Embryonic facial prominence (tissue), 1 donor: ENCODE data around the gene CRYBG2.

Experiments
- DNase-seq: peaks from one replicate; pipeline ENCODE4 v3.0.0-alpha.2; 2016; ENCODE audit errors: extremely low spot score

CRYBG2 gene

DNA sequence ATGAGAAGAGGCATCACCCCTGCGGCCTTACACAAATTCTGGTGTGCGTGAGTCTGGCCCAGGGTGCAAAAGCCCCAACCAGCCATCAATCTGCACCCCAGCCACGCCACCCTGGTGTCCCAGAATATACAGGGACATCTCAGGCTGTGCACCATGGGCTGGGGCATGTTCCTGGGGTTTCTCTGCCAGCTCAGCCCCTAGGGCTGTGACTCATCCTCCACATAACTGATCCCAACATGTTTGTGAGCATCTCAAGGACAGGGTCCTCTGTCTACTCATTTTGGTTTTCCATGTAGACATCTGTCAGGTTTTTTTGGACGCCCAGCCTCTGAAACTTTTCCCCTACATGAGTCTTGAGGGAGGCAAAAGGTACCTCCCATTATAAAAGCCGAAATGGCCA is 18.1 kb upstream of the CRYBG2 start:
- DNase-seq = no peak

DNA sequence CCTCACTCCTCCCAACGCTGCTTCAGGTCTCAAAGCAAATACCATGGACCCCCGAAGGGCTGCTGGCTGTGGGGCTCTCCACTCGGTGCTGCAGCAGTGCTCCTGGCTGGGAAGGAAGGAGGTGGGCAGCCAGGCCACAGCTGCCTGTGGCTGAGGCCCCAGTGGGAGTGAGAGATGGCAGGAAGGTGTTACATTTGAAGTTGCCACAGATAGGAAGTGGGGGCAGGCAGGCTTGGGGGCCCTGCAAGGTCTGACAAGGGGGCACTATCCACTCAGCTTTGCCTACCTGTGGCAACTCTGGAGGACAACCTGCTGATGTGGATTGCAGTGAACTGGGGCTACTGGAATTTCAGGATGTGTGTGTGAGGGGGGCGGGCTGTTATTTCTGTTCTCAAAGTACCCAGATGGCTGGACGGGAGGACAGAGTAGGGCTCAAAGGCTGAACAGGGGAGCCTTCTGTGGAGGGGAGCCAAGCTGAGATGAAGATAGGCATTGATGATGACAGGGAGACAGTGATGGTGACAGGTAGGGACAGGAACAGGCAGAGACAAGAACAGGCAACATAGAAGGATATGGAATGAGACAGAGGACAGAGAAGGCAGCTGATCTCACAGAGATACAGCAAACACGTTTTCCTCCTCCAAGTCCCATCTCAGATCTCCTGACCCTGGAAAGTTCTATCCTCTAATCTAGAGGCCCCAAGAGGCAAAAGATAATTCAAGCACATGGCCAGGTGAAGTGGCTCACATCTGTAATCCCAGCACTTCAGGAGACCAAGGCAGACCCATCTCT is 16.9 kb upstream of the CRYBG2 start:
- DNase-seq = no peak

DNA sequence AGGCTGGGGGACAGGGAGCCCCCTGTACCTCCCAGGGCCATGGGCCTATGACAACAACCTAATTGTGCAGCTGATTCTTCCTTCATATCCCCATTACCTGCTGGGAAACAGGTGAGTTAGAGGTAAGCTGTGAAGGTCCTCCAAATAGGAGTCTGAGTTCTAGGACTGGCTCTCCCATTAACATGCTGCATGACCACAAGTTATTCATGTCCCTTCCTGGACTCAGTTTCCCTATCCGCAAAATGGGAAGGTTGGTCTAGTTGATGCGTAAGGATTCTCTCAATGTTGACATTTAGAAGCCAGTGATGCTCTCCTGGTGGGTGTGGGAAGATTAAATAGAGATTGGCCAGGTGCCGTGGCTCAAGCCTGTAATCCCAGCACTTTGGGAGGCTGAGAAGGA is 14.6 kb upstream of the CRYBG2 start:
- no peak for DNase-seq

DNA sequence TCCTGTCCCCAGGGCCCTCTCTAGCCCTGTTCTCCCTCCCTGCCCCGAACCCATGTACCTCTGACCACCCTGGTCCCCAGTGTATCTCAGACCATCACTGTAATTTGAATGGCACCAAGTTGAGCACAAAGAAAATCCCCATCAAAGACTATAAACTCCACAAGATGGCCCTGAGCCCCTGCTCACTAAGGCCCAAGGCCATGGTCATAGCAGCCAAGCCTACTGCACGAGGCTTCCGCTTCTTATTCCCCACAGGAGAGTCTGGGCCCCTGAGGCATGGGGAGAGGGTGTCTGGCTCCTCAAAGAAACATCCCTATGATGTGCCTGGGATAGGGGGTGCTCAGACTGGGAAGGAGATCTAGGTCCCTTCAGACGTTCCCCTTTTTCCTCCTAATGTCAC is 14.1 kb upstream of the CRYBG2 start:
- no peak for DNase-seq

DNA sequence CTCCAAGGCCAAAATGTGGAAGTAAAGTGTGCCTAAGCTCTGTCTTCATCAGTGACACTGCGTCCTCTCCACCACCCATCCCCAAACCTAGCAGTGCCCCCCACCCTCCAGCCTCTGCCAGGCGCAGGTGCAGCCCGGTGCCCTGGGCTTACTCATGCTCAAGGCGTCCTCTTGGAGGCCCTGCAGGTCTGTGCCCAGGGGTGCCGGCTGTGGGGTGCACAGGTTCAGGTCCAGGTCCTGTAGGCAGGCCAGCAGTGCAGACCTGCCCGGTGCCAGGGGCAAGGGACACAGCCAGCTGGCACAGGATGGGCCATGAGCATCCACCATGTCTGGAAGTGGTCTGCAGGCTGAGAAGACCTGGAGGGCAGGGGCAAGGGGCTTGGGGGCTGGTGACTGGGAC is 13.5 kb upstream of the CRYBG2 start:
- no peak for DNase-seq

DNA sequence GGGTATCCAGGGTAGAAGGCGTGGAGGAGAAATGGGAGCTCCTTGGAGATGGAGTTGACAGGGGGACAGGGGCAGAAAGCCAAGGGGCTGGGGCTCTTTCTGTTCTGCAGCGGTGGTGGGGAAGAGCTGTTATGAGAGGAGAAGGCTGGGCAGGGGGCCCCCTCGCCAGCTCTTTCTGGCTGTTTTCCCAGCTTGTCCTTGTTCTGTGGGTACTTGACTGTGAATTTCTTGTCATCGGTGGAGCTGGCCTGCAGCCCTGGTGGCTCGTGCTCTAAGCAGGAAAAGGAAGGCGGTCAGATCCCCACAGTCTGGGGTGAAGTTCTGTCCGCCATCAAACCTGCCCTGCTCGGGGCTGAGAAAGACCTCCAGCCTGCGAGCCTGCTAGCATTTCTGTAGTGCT is 11.0 kb upstream of the CRYBG2 start:
- no peak for DNase-seq

DNA sequence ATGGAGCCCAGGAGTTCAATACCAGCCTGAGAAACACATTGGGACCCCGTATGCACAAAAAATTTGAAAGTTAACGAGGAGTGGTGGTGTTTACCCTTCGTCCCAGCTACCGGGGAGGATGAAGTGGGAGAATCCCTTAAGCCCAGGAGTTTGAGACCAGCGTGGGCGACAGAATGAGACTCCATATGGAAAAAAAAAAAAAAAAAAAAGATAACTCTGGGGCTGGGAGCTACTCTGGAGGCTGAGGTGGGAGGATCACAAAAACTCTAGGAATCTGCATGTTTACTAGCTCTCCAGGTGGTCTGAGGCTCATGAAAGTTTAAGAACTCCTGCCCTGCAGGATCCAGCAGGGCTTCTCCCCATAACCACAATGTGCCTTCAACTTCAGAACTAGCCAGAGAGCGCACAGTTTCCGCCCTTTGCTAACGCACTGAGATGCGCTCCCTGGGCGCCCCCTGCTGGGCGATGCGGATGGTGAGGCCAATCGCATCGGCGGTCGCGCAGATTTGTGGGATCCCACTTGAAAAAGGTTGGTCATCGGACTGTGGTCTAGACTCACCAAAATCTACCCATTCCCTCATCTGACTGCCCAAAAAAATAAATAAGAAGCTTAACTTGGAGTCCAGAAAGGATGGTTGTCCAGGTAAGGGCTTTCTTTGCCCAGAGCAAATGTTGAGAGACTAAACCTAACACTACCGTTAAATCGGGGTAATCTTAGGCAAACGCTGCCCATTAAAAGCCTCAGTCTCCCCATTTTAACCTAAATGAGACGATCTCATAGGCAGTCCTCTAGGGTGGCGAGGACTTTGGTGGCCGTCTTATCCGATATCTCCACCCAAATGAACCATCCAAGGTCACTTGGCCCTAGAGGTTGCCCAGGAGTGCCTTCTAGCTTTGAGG is 9.9 kb upstream of the CRYBG2 start:
- DNase-seq = no peak

DNA sequence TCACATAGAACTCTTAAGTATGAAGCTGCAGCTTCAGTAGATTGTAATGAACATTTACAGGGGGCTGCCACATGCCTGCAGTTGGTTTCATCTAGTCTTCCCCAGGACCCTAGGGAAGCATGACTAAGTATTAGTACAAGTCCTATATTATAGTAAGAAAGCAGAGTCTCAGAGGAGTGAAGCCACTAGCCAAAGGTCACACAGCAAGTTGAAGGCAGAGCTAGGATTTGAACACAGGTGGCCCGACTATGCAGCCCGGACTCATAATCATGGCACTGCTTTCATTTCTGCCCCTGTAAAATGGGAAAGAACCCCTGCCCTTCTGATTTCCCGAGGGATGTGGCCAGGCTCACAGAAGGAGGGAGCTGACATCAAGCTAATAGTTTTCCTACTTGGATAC is 8.4 kb upstream of the CRYBG2 start:
- DNase-seq = no peak

DNA sequence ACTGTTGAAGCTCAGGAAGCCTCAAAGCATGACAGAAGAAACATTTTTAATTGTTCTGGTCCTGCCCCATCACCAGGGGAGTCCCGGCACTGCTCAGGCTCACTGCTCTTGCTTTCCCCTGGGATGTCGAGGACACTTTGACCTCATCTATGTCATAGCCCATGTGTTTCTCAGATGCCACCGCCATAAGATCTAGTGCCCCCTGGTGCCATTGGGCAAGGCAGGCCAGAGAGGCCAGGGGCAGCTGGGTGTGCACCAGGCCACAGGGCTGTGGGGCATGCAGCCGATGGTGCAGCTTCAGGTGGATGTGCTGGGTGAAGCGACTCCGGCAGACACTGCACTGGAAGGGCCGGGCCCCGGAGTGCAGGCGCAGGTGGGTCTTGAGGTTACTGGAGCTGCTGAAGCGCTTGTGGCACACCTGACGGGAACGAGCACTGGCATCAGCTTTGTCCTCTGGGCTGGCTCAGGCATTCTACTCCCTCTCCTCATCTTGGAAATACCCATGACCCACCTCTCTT is 7.7 kb upstream of the CRYBG2 start:
- no peak for DNase-seq

DNA sequence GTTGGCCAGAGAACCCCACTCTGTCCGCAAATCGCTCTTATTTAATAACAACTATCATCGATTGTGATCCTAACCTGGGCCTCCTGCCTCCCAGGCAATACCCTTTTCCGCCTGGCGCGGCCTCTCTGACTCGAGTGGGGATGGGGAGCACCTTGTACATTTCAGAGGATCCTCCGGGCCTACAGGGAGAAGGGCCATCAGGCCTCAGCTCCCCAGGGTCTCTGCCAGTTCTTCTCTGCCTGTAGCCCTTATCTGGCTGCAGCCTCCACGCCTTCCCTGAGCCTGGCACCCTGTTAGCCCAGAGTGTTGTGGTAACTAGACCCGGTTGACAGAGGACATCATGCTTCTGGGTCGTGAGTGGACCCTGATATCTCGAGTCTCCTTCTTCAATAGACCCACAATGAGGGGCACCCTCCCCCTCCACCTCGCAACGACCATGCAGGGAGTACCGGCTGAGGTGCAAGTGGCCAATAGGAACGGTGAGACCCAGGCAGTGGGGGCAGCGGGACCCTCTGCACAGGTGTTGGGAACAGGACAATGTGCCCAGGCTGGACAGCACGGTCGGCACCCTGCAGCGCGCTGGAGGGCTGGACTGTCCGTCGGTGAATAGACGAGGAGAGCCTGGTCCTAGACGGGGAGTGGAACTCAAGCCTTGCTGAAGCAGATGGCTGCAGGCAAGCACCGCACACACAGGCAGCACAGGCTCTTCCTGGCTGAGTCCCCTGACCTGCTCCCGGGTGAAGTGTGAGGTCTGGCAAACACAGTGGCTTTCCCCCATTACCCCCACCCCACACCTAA is 7.1 kb upstream of the CRYBG2 start:
- DNase-seq = no peak

DNA sequence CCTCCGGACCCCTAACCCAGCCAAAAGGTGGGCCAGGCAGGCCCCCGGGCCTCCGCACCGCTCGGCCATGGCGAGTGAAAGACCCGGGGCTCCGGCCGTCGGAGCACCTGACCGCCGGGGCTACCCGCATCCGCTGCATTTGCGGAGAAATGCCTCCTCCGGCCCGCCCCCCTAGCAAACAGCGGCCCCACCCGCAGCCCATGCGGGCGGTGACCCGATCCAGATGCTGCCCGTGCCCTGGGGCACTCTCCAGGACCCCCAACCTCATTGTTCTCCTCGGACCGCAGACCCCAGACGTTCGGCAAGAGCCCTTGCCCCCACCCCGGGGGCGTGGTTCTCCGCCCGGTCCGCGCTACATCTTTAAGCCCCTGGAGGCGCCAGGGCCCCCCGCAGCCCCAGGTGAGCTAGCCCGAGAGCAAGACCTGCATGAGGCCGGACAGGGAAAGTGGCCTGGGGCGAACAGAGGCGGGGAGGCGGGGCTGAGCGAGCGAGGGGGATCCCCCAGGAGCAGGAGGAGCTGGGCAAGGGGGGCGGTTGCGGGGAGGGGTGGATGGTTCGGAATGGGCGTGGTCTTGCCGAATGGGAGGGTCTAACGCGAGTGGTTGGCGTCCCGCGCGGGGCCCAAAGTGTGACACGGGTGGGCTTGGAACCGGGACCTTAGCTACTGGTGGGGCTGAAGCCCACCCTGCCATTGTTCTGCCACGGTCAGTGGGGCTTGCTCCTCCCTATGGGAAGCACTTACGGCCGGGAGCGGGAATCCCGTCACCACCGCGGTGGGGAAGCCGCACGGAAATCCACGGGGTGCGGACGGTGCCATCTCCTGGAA is 6.3 kb upstream of the CRYBG2 start:
- no peak for DNase-seq

DNA sequence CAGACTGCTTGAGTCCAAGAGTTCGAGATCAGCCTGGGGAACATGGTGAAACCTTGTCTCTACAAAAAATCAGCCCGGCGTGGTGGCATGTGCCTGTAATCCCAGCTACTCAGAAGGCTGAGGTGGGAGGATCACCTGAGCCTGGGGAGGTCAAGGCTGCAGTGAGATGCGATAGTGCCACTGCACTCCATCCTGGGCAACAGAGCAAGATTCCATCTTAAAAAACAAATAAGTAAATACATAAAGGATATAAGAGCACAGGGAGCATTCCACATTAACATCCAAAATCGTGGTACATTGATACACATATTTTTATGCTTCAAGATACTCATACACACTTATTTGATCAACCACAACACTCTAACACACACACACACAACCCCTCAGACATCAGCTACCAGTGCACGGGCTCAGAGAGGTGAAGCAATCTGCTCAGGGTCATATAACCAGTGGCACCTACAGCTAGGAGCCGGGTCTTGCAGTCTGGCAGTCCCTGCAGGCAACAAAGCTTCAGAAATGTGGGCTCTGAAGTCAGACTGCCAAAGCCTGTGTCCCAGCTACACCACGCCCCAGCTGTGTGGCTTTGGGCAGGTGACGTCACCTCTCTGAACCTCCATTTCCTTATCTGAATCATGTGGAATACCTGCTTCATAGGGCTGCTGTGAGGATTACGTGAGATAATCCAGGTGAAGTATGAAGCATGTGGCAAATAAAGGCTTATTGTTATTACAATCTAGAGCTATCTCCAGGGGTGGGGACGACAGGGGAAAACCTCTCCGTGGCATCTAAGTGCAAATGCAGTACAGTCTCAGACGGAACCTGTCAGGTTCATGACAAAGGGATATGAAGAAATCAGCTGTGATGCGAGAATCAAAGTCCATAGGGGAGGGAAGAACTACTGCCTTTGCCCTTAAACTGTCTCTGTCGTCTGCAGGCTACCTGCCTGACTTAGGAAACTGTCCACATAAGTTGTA is 4.8 kb upstream of the CRYBG2 start:
- no peak for DNase-seq

DNA sequence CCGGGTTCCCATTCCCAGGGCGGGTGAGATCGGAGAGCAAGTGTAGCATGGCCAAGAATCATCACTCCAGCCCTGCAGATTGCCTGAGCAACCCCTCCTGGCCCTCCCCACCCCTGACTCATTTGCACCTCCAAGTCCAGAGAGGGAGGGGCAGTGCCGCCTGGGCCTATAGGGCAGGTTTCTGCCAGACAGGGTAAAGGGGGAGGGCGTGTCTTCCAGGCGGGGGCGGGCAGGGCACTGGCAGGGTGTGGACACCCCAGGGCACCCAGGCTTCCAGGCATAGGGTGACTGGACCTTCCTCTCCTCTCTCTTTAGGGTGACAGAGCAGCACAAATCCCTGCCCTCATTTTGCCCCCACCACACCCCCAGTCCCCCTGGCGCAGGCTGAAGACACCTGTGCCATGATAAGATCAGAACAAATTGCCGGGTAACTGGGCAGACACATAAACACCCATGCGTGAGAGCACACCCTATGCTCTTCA is 3.2 kb upstream of the CRYBG2 start:
- DNase-seq = no peak

DNA sequence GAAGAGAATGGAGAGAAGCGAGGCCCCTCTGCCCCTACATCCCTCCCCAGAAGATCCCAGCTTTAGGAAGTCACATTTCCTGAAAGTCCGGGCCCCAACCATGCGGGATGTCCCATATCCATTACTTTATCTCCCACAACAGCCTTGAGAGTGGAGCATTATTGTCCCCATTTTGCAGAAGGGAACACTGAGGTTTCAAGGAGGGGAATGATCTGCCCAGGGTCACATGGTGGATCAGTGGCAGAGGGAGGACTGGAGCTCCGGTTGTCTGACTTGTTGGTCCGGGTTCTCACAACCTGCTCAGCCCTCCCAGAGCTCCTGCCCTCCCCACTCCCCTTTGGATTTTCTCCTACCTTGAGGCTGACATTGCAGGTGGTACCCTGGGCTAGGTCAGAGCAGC is 2.2 kb upstream of the CRYBG2 start:
- DNase-seq = no peak

DNA sequence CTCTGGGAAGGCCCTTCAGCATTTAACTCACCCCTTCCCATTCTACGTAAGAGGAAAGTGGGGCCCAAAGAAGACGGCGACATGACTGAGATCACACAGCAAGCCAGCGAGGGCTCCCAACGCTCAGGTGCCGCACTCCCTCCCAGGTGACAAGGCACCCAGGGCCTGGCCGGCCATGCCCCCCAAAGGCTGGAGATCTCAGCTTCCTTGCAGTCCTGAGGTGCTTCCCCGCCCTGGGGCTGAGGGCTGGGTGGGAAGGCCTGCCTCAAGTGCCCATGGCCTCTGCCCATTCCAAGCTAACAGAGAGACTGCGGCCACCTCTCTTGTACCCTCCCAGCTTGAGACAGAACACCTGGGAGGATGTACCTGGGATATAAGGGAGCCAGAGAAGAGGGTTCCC is 1.0 kb upstream of the CRYBG2 start:
- DNase-seq = no peak

DNA sequence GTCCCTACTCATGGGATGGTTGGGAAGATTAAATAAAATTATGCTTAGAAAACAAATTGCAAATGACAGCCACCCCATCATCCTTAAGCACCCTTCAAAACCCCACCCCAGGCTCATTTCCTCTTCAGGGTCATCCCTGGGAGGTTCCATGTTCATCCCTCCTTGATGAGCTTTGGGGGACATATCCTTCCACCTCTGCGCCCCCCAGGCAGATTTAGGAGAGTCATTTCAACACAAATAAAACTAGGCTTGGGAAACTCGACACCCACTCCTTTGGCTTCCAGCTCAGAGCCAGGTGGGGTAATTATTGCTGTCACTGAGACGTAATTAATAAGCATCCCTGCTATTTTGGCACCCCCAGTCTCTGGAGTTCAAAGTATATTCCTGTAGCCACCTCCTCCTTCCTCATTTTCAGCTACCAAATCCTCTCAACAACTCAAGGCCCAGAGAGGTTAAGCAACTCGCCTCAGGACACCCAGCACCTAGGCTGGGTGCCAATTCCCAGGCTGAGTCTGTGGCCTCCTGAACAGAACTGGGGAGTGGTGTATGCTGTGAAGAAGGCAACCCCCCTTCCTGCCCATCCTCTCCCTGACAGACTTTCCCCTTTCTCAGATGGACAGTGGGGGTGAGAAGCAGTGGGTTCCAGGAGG is 595 bp downstream of the CRYBG2 start:
- DNase-seq = no peak

DNA sequence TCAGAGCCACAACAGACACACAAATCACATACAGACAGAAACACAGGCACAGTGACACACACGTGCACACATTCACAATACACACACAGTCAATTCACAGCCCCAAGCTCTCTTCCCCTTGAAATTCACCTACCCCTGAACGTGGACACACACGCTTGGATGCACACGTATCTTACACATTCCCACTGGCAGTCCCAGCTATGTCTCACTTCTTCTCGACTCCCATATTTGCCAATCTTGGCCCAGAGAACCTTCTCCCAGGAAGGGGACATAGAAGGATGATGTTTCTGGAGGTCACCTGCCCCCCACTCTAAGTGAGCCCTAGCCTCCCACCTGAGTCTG is 1.6 kb downstream of the CRYBG2 start:
- DNase-seq = no peak

DNA sequence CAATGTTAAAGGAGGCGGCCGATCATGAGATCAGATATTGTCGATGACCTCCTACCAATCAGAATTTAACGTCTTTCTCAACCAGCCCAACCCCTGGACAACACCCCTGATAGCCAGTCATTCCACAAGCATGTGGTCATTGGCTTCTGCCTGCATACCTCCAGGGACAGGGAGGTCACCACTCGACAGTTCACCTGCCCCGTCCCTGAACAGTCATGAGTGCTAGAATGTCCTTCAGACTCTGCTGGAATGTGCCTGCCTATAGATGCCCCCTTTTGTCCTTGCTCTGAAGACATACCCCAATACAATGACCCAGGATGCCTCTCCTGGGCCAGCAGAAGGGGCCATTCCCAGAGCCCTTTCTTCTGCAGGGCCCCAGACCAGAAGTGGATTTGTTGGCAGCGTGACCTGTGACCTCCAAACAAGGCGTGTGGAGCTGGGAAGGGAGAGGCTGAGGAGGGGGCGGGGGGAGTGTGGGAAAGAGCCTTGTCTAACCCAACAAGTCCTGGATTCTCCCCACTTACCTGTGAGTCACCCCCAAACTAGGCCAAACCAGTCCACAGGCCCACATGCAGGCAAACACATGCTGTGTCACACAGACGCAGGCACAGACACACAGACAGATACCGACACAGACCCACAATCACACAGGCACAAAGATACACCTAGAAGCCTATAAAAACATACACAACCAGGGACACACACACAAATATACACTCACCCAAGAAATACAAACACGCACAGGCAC is 2.2 kb downstream of the CRYBG2 start:
- DNase-seq = no peak
